GM18505 (cell line): Measurements from ENCODE around the gene ACAA1.
"Not testable (repeated sequence)": the region's sequence is repeated elsewhere in the genome, so short reads cannot be mapped to it uniquely, and the experiment has no call there.

Experiments
- ATAC-seq: cut with Tn5 transposase; IDR thresholded peaks from one replicate; pipeline ENCODE4 v1.9.1; 2021; ENCODE audit not compliant: unreplicated experiment
- POLR2A ChIP-seq: IDR thresholded peaks from 4 replicates; pipeline ENCODE4 v1.6.1; 2011; ENCODE audit warnings: borderline replicate concordance; ENCODE audit not compliant: insufficient read depth, insufficient read length; ENCODE audit errors: extremely low read depth

Gene ACAA1

GRCh38 chr3:38101811-38102443 lies 35.0 kb downstream of the ACAA1 start:
- ATAC-seq, result no peak
- no peak for TF ChIP-seq POLR2A

GRCh38 chr3:38100498-38100897 lies 36.4 kb downstream of the ACAA1 start:
- ATAC-seq, result no peak
- no peak for TF ChIP-seq POLR2A

GRCh38 chr3:38099518-38099917 lies 37.4 kb downstream of the ACAA1 start:
- TF ChIP-seq POLR2A, result no peak
- ATAC-seq, result no peak

- ATAC-seq, result no peak
- TF ChIP-seq POLR2A, result no peak
These were observed 38.6 kb downstream of the ACAA1 start for GRCh38 chr3:38098376-38098723.

- no peak for TF ChIP-seq POLR2A
- no peak for ATAC-seq
These were observed 39.2 kb downstream of the ACAA1 start for GRCh38 chr3:38097446-38098375.

GRCh38 chr3:38095669-38096483 lies 41.1 kb downstream of the ACAA1 start:
- ATAC-seq, result no peak
- no peak for TF ChIP-seq POLR2A

- no peak for TF ChIP-seq POLR2A
- no peak for ATAC-seq
These were observed 41.9 kb downstream of the ACAA1 start for GRCh38 chr3:38094999-38095398.

- ATAC-seq, result no peak
- TF ChIP-seq POLR2A, result no peak
These were observed 46.5 kb downstream of the ACAA1 start for GRCh38 chr3:38090453-38090852.

- TF ChIP-seq POLR2A, result no peak
- no peak for ATAC-seq
These were observed 47.8 kb downstream of the ACAA1 start for GRCh38 chr3:38089163-38089562.

- ATAC-seq, result no peak
- no peak for TF ChIP-seq POLR2A
These were observed 48.5 kb downstream of the ACAA1 start for GRCh38 chr3:38088126-38089078.

GRCh38 chr3:38087278-38087677 lies 49.6 kb downstream of the ACAA1 start:
- ATAC-seq, result not testable (repeated sequence)

GRCh38 chr3:38086496-38086895 lies 50.4 kb downstream of the ACAA1 start:
- TF ChIP-seq POLR2A, result no peak
- ATAC-seq, result no peak

GRCh38 chr3:38085943-38086324 lies 51.0 kb downstream of the ACAA1 start:
- no peak for TF ChIP-seq POLR2A
- no peak for ATAC-seq

GRCh38 chr3:38085311-38085942 lies 51.5 kb downstream of the ACAA1 start:
- TF ChIP-seq POLR2A, result no peak
- no peak for ATAC-seq
